Breast epithelium (tissue), 3 donors: ENCODE measurements around the gene CGN.

ENCODE experiments used
- CTCF ChIP-seq, 3 donors: fragments of 450-650 bp; IDR thresholded peaks; one replicate each; pipeline ENCODE4 v1.5.1; 2016 to 2017; ENCODE audit warnings: antibody characterized with exemption in 3 of 3, mild to moderate bottlenecking in 3 of 3, moderate library complexity in 3 of 3
- POLR2A ChIP-seq: fragments of 450-650 bp; IDR thresholded peaks from one replicate; pipeline ENCODE4 v1.6.1; 2016; ENCODE audit warnings: antibody characterized with exemption, mild to moderate bottlenecking, moderate library complexity
- POLR2AphosphoS5 ChIP-seq, 3 donors: sonication (generic); formaldehyde crosslinking; IDR thresholded peaks; one replicate each; pipeline ENCODE4 v1.6.1; 2017; ENCODE audit warnings: antibody characterized with exemption in 3 of 3

GRCh38 chr1:151512801-151513625 is 1.8 kb downstream of the CGN start:
- TF ChIP-seq CTCF (IDR thresholded peaks at IDR 0.05): no peak
- no peak for TF ChIP-seq POLR2A
- peak in 1 of 3 donors; percentile 60 for TF ChIP-seq POLR2AphosphoS5 (IDR thresholded peaks at IDR 0.05)
